ENCODE results near the gene RASGEF1B.

The RASGEF1B gene

DNA sequence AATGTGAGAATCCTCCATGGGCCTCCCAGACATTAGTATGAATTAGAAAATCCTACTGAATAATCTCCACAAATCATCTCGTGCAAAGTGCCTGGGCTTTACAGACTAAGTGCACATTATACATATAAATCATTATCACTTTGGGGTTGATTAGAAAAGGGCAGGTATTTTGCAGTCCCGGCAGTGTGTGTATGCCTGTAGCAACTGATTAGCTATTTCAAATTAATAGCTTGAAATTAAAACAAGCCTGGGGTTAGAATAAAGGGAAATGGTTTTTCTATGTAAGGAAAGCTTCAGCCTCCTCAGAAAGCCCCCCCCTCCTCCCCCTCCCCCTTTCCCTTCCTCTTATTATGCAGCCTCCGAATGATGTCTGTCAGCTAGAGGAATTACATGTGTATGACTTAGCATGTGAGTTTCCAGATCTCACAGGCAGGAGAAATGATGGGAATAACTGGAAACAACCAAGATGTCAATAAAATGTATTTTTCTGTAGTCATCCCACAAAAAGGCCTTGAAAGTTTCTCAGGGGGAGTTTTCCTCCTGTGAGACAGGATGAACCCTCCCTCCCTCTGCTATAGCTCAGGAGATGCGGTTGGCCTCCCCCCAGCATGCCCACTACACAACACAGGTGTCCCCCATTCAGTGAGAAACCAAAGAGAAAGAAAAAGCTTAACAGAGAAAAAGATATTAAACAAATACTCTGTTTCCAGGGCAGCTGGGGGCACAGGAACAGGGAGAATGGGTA, 41.2 kb upstream of the RASGEF1B start:
- Histone ChIP-seq H3K9me3 (no peaks in the 10 kb centered on the region), H3K4me1 (no peaks in the 10 kb centered on the region), H3K36me3 (no peaks in the 10 kb centered on the region), H3K4me3 (no peak overlapping the region), H3K27me3 (no peaks in the 10 kb centered on the region), H3K27ac (no peak overlapping the region)
- no peak for DNase-seq
- TF ChIP-seq, protein P1, sequence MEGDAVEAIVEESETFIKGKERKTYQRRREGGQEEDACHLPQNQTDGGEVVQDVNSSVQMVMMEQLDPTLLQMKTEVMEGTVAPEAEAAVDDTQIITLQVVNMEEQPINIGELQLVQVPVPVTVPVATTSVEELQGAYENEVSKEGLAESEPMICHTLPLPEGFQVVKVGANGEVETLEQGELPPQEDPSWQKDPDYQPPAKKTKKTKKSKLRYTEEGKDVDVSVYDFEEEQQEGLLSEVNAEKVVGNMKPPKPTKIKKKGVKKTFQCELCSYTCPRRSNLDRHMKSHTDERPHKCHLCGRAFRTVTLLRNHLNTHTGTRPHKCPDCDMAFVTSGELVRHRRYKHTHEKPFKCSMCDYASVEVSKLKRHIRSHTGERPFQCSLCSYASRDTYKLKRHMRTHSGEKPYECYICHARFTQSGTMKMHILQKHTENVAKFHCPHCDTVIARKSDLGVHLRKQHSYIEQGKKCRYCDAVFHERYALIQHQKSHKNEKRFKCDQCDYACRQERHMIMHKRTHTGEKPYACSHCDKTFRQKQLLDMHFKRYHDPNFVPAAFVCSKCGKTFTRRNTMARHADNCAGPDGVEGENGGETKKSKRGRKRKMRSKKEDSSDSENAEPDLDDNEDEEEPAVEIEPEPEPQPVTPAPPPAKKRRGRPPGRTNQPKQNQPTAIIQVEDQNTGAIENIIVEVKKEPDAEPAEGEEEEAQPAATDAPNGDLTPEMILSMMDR (IDR thresholded peaks at IDR 0.05) = no peak
- intact Hi-C loops (cut with DNase I; ENCODE audit: low total_unique reads) = no loop called here

DNA sequence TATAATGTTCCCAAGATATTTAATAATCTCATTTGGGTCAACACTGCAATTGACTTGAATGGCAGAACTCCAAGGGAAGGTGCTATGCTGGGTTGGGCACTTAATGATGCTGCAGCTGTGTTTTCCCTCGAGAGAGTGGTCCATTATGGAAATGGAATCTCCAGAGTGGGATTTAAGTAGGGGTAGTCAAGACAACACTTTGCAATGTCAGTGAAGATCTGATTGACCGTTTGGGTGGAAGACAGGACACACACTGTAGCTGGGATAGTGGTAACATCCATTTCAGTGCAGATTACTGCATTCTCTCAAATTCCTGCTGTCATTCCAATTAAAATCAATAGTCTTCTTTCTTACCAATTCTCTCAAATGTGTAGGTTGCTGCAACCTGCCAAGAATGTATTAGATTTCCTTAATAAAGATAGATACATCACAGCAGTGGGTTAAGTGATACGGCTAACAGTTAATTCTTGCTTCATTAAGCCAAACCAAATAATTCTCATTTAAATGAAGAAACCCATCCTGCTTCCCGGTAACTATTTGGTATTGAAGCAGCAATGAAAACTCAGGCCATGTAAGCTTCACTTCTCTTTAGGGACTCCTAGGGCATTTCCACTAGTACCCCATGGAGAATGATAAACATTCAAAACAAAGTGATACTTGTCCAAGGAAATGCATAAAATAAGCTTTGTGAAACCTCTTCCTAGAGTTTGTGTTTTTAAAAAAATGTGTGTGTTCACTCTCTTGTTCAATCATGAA, 40.5 kb upstream of the RASGEF1B start:
- no peak overlapping the region for H3K4me3 ChIP-seq
- no peaks in the 10 kb centered on the region for H3K9me3 ChIP-seq
- TF ChIP-seq, protein P1 (IDR thresholded peaks at IDR 0.05) = no peak
- H3K27ac ChIP-seq = no peak overlapping the region
- H3K4me1 ChIP-seq = no peaks in the 10 kb centered on the region
- H3K36me3 ChIP-seq = no peaks in the 10 kb centered on the region
- H3K27me3 ChIP-seq = no peaks in the 10 kb centered on the region
- DNase-seq = no peak
- intact Hi-C loops (cut with DNase I; ENCODE audit: low total_unique reads) = no loop called here

DNA sequence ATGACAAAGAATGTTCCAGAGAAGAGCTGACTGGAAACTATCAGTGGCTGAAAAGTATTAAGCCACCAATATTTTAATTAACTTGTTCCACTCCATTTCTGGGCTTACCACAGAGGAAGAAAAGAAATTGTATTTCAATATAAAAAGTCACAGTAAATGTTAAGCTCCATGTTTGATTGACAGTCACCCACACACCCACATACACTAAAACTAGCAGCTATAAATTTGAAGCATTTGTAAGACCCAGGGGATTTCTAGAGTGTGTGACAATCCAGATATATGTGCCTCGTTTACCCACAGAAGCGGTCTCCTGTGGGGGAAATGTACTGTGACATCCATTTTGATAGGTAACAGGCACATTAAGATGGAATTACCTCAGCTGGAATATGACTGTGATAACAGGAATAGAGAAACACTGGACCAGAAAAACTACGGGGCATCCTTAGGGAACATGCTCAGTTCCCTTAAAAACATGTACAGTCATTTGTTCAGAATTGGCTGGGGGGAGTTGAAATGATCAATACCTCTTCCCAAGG, 39.0 kb upstream of the RASGEF1B start:
- TF ChIP-seq, protein P1 (IDR thresholded peaks at IDR 0.05) = no peak
- Histone ChIP-seq H3K27ac (no peak overlapping the region), H3K4me3 (no peak overlapping the region), H3K9me3 (no peaks in the 10 kb centered on the region), H3K36me3 (no peaks in the 10 kb centered on the region), H3K4me1 (no peaks in the 10 kb centered on the region), H3K27me3 (no peaks in the 10 kb centered on the region)
- DNase-seq = no peak
- intact Hi-C loops (cut with DNase I; ENCODE audit: low total_unique reads) = no loop called here

DNA sequence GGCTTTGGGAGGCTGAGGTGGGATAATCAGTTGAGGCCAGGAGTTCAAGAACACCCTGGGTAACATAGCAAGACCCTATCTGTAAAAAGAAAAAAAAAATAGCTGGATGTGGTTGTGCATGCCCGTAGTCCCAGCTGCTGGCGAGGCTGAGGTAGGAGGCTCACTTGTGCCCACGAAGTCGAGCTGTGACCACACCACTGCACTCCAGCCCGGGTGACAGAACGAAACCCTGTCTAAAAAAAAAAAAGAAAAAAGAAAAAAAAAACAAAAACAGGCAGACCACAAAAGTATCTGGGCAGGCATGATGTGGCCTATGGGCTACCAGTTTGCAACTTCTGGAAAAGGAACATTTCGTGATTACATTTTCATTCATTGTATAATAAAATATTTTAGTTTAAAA, 38.1 kb upstream of the RASGEF1B start:
- Histone ChIP-seq H3K27ac (no peak overlapping the region), H3K9me3 (no peaks in the 10 kb centered on the region), H3K36me3 (no peaks in the 10 kb centered on the region), H3K27me3 (no peaks in the 10 kb centered on the region), H3K4me3 (no peak overlapping the region), H3K4me1 (no peaks in the 10 kb centered on the region)
- intact Hi-C loops (cut with DNase I; ENCODE audit: low total_unique reads) = no loop called here
- DNase-seq = no peak
- TF ChIP-seq, protein P1 (IDR thresholded peaks at IDR 0.05) = no peak

DNA sequence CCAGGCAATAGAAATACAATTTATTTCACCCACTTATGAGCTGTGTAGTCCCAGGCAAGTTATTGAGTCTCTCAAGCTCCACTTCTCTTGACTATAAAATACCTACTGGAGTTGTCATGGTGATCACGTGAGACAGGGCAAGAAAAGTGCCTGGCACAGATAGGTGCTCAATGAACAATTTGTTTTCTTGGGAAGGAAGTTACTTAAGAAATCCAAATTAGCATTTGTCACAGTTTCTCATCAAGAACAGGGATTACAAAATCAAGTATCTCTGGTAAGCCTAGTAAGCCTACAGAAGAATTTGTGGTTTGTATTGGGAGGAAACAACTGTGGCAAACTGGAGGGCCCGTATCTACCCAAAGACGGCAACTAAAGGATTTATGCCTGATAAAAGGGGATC, 37.5 kb upstream of the RASGEF1B start:
- TF ChIP-seq, protein P1 (IDR thresholded peaks at IDR 0.05) = no peak
- DNase-seq = no peak
- no peaks in the 10 kb centered on the region for H3K27me3 ChIP-seq
- H3K4me3 ChIP-seq = no peak overlapping the region
- H3K27ac ChIP-seq = no peak overlapping the region
- H3K4me1 ChIP-seq = no peaks in the 10 kb centered on the region
- no peaks in the 10 kb centered on the region for H3K36me3 ChIP-seq
- intact Hi-C loops (cut with DNase I; ENCODE audit: low total_unique reads) = no loop called here
- no peaks in the 10 kb centered on the region for H3K9me3 ChIP-seq
